GM19239 (cell line): ENCODE data around the gene KCNJ12.
"Not testable (repeated sequence)": the region's sequence is repeated elsewhere in the genome, so short reads cannot be mapped to it uniquely, and the experiment has no call there.

ENCODE experiments used
- DNase-seq: peaks from one replicate; pipeline ENCODE4 v3.0.0; 2011; ENCODE audit warnings: low spot score; ENCODE audit not compliant: insufficient read length
- FAIRE-seq: peaks from 2 replicates; lab custom pipeline; 2011; peaks lifted over from hg19 to GRCh38; lab: Jason Lieb, UNC

The KCNJ12 gene

DNA sequence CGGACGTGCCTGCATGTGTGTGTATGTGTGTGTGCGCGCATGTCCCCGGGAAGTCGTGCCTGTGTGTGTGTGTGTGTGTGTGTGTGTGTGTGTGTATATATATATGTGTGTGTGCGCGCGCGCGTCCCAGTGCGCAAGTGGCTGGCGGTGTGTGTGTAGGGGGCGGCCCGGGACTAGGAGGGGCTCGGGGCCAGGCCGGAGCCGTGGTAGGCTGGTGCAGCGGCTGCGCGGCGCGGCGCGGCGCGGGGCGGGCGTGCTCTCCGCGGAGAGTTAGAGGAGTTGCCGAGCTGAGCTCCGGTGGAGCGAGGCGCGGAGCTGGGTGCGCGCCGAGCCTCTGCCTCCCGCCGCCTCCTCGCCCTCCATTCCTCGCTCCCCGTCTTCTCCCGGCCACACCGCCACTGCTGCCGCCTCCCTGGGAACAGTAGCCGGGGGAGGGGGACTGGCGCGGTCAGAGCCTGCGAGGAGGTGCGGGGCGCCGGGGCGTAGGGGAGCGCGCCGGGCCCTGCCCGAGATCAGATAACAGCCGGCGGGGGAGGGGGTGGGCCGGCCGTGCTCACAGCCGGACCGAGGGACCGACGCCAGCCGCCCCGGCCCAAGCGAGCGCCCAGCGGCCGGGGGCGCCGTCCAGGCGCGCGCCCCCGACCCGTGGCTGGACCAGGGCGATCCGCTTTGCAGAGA lies at the start of gene KCNJ12:
TSS of gene KCNJ12 (plus strand) at position 277 of the 678 bp plus-strand sequence. CDS start 38,986 bp downstream, outside the sequence.
- no peak for FAIRE-seq

DNA sequence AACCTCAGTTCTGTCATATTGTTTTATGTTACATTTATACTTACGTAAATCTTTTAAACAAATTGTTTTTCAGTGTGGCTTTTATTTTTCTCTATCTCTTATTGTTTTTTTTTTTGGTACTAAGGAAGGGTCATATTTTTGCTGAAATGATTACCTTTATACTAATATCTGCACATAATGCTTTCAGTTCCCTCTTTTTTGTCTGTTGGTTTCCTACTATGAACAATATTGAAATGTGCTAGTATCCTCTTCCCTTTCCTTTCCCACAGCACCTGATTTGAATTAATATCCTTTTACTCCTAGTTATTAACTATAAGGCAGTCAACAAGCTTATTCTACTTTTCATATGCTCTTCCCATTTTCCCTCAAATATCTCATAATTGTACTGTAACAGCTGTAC lies 48.2 kb upstream of the KCNJ12 start:
- not testable (repeated sequence) for FAIRE-seq, DNase-seq

More for the DNA sequence above, at the start of gene KCNJ12:
- DNase-seq = no peak

DNA sequence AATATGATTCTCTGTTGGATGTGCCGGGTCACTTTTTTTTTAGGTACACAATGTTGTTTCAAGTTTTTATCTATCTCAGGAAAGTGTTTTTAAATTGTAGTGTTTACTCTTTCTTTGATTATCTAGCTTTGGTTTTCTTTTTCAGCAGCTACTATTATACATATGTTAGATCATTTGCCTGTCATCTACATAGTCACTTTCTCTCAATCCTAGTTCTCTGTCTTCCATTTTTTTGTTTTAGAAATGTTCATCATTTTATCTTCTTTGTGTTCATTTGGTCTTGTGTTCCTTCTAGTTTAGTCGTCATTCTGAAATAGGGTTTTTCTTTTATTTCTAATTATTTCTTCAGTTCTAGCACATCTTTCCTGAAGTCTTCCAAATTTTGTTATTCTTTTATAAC lies 47.4 kb upstream of the KCNJ12 start:
- FAIRE-seq, DNase-seq: not testable (repeated sequence)

DNA sequence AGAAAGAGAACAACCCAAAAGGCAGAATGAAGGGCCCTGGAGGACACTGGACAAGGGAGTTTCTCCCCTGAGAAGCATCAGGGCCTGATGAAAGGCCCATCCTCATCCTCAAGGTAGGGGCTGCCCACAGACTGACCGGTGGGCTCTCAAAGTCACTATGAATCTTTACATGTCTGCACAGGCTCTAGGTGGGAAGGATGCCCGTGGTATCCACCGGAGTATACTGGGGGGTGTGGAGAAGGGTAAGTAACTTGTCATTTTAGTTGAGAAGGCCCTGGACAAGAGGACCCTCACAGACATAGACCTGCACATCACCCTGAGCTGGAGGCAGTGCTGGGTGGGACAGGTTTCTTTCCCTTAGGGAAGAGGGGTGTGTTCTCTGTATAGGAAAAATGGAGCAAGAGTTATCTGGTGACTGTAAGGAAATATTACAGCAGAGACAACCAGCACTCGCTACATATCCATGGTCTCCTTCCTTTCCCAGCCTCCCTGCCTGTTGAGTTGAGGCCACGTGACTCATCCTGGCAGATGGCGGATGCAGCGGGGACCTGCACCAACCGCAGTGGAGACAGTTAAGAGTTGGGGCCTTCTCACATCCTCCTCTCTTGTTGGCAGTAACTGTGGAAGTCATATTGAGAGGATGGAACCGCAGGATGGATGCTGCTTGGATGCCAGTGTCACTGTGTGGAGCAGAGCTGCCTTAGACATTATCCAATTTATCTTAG lies 45.6 kb upstream of the KCNJ12 start:
- DNase-seq (no peak), FAIRE-seq (no peak)

DNA sequence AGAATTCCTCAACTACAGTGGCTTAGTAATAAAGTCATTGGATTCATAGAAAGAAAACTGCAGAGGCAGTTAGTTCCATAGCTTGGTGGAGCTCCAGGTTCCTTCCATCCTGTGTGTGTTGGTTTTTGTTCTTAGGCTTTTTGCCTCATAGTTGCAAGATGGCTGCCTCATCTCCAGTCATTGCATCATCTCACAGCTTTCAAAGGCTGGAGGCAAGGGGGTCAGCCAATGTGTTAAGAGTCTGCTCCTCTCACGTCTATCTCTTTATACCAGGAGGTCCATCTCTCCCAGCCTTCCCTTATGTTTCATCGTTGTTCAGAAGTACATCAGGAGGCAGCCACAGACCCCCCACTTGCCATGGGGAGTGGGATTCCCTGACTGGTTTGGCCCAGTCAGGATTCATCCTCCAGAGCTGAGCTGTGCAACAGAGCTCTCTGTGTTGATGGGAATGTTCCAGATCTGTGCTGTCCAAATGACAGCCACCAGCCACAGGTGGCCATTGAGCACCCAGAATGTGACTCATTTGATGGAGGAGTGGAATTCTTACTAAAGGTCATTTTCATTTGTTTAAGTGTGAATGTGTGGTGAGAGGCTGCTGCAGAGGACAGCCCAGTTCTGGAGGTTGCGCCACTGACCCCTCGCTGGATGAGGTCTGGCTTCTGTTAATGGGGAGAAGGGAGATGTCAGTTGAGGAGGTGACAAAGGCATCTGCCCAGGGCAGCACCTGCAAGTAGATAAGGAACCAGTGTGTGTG lies 39.4 kb upstream of the KCNJ12 start:
- not testable (repeated sequence) for DNase-seq, FAIRE-seq

DNA sequence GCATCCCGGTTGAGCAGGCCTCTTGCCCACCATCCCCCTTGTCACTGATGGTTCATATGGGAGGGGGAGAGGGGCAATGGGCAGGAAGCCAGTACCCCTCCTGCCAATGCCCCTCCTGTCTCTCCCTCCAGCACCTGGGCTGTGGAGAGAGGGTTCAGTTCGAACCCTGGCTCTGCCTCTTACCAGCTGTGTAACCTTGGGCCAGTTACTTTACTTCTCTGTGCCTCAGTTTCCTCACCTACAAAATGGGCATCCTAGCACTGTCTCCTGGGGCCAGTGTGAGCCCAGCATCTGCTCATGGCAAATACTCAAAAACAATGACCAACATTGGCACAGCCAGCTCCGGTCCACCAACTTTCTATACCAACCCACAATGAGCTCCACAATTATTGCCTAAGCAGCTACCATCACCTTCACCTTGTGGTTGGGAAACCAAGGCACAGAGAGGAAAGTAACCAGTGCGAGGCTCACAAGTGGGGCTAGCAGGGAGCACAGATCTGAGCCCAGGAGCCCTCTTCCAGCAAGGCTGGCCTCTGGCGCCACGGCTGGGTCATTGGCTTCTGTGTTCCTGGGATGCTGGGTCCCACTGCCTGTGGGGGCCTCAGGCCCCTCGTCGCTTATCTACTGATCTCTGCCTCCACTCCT lies 38.1 kb upstream of the KCNJ12 start:
- FAIRE-seq = not testable (repeated sequence)

DNA sequence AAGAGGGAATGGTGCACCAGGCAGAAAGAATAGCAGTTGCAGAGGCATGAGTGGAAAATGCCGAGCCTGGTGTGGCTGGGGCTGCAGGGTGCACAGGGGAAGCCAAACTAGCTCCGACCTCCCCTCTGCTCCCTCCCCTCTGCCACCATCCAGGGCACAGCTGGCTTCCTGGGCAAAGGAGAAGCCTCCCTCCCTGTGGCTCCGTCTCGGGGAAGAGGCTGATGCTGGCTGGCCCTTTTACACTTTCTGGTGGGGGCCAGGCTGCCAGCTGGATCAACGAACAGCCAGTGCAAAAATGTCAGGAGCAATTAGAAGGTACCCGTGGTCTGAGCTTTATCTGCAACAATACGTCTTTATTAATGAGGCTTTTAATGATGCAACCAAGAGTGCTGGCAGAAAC lies 37.1 kb upstream of the KCNJ12 start:
- FAIRE-seq (no peak), DNase-seq (no peak)

More for the DNA sequence above, 38.1 kb upstream of the KCNJ12 start:
- not testable (repeated sequence) for DNase-seq

DNA sequence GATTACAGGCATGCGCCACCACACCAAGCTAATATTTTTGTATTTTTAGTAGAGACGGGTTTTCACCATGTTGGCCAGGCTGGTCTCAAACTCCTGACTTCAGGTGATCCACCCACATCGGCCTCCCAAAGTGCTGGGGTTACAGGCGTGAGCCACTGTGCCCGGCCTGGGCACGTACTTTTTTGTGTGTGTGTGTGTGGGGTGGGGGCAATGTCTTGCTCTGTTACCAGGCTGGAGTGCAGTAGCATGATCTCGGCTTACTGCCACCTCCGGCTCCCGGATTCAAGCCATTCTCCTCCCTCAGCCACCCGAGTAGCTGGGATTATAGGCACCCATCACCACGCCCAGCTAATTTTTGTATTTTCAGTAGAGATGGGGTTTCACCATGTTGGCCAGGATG lies 36.6 kb upstream of the KCNJ12 start:
- not testable (repeated sequence) for FAIRE-seq, DNase-seq

DNA sequence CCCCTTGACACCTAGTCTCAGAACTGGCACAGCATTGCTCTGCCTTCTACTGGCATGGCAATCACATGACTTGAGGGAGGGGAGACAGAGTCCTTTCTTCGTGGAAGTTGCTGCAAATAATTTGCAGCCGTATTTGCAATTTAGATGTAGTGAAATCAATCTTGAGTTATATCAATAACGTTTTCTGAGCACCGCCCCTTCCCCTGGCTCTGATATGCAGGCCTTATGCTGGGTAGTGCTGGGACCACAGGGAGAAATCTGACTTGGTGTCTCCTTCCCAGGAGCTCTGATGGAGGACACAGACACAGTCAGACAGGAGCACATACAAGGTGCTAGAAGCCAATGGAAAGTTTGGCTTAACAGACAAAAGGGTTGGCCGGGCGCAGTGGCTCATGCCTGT lies 35.8 kb upstream of the KCNJ12 start:
- not testable (repeated sequence) for DNase-seq, FAIRE-seq

DNA sequence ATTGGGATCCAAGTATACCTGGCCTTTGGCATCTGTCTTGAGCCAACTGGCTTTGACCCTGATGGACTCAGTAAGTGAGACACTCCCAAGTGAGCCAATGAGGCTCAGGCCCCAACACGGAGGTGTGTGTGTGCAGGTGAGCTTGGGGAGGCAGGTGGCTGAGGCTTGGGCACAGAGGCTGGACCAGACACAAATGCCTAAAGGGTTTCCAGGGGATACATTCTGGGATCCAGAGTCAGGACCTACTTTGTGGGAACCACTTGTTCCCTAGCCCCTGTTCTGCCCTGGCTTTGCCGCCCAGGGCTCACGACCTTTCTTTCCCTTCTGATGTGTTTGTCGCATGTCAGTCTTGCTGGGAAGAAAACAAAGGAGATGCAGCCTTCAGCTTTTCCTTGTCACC lies 34.9 kb upstream of the KCNJ12 start:
- not testable (repeated sequence) for DNase-seq, FAIRE-seq

DNA sequence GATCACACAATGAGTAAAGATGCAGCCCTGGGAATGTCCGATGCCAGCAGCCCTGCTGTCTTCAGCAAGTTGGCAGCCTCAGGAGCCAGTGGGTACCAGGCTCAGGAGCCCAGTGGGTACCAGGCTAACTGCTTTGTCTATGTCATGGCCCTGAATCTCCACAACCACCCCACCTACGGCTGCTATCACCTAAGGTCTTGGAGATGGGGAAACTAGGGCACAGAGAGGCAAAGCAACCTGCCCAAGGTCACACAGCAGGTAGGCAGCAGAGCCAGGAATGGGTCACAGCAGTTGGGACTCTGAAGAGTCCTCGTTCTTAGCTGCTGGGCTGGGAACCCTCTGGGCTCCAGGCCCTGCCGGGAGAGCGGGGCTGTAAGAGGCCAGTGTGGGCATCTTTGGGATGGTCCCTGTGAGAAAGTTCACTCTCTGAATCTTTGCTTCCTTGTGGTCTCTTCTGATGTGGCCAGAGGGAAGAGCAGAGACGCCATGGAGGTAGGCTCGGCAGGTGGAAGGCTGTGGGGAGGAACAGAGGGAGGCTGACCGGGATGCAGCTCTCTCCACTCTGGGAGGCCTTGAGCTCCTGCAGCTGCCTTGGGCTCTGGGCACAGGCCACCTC lies 34.1 kb upstream of the KCNJ12 start:
- not testable (repeated sequence) for FAIRE-seq, DNase-seq

DNA sequence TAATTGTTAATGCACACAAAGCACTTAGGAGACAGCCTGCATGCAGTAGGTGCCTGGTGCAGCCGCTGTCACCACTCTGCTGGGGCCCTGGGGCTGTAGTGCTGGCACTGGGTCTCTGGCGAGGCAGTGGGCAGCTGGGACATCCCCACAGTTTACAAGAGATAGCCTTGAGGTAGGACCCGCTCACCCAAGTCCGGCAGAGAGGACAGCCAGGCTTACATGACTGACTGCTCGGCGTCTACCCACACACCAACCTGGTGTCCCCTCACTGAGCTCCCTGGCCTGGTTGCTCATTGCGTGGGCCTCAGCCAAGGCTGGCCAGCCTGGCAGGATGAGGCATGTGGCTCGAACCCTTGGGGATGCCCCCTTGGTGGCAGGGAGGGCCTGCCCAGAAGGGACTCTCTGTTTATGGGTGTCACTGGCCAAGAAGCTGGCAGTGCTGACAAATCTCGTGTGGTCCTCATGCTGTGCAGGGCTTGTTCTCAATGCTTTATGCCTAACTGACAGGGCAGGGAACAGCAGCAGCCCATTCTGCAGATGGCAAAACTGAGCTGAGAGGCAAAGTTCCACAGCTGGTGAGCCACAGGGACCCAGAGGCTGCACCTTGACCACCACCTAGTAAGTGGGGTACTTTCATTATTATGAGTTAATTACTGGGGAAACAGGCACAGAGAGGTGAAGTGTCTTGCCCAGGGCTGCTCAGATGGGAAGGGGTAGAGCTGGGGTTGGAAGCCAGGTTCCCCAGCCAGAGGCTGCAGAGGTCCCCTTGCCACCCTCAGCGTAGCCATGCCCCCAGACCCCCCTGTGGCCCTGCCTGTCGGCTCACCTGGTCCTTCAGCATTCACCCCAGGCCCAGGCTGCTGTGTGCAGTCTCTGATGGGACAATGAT lies 32.9 kb upstream of the KCNJ12 start:
- not testable (repeated sequence) for DNase-seq, FAIRE-seq

DNA sequence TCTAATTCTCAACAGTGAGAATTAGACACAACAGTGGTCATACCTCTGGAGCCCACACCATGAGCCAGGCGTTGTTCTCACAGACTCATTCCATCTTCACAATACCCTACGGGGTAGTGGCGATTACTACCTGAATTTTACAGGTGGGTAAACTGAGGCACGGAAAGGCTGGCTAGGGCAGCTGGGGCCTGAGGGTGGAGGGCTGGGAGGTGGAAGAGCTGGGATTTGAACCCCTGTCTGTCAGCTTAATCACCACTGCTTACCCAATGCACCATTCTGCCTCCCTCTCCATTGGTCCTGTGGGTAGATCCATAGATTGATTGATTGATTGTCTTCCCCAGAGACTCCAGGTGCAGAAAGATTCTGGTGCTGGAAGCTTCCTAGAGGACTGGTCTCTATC lies 31.4 kb upstream of the KCNJ12 start:
- not testable (repeated sequence) for DNase-seq, FAIRE-seq

DNA sequence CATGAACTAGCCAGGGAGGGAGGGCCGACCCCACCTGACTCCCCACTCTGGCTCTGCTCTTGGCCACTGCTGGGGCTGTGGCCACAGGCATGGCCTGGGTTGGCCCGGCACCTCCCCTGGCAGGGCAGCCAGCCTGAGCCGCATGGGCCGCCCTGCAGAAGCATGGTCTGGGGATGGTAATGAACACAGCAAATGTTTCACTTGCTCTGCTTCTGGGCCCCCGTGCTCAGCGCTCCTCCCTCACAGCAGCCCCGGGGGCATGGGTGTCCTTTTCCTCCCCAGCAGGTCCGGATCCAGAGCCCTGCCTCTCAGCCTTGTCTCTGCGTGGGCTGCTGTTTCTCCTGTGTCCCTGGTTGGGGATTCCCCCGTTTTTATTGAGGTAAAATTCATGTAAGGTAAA lies 30.9 kb upstream of the KCNJ12 start:
- FAIRE-seq = no peak

DNA sequence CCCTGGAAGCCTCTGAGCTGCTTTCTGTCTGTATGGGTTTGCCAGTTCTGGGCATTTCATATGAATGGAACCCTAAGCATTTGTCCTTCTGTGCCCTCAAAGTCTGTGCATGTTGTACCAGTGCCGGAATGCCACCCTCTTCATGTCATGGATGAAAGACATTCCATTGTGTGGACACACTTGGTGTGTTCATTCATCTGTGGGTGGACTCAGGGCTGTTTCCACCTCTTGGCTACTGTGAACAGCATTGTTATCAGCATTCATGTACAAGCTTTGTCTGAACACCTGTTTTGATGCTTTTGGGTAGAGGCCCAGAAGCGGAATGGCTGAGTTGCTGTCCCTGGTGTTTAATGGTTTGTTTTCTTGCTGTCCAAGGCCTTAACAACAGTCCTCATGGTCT lies 30.1 kb upstream of the KCNJ12 start:
- DNase-seq, FAIRE-seq: not testable (repeated sequence)

More for the DNA sequence above, 30.9 kb upstream of the KCNJ12 start:
- DNase-seq = no peak

DNA sequence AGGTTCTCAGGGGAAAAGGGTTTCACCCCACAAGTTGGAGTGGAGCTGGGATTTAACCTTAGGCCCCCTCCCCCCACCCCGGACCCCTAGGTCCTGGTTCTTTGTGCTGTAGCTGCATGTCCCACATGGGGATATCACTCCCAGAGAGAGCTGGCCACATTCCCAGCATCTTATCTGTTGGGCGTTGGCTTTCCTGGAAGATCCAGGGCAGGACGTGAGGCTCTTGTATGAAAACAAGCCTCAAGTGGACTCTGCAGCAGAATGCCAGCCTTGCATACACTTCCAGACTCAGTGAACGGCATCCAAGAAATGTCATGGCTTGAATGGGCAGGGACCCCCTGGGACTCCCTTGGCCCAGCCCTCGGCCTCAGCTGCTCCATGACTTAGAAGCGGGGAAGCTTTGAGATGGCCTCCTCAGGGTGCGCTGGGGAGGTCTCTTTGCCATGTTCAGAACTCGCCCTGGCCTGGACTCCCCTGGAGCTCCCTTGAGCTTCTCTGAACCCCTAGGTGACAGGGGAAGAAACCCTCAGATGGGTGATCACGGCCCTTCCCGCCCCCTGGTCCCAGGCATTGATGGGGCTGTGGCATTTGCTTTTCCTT lies 29.4 kb upstream of the KCNJ12 start:
- not testable (repeated sequence) for DNase-seq, FAIRE-seq

DNA sequence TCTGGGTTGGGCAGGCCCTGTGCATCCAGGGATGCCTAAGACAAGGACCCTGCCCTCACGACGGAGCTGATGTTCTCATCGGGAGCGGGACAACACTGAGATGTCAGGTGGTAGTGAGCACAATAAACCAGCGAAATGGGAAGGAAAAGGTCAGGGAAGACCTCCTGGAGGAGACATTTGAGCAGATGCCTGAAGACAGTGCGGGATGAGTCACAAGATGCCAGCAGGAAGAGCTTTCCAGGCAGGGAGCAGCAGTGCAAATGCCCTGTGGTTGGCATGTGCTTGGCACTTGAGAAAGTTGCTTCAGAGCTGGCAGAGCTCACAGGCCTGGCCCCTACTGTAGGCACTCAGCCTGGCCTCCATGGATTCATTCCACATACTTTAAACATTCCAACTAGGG lies 28.5 kb upstream of the KCNJ12 start:
- not testable (repeated sequence) for FAIRE-seq, DNase-seq
